Measurements from ENCODE around the gene AQP1.

Gene AQP1

DNA sequence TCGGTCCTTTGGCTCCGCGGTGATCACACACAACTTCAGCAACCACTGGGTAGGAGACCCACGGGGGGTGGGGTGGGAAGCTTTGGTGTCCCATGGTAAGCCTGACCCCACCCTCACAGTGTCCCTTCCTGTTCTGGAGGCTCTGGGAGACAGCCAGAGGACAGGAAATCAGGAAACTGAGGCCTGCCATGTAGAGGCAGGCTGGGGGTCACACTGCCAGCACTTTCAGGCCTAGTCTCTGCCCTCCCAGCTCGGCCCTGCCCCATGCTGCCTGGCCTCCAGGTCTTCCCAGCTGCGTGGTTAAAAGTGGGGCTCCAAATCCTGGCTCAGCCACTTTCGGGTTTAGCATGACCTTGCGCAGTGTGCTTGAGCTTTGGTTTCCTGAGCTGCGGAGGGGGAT is 10.9 kb downstream of the AQP1 start:
- no peak for DNase-seq

DNA sequence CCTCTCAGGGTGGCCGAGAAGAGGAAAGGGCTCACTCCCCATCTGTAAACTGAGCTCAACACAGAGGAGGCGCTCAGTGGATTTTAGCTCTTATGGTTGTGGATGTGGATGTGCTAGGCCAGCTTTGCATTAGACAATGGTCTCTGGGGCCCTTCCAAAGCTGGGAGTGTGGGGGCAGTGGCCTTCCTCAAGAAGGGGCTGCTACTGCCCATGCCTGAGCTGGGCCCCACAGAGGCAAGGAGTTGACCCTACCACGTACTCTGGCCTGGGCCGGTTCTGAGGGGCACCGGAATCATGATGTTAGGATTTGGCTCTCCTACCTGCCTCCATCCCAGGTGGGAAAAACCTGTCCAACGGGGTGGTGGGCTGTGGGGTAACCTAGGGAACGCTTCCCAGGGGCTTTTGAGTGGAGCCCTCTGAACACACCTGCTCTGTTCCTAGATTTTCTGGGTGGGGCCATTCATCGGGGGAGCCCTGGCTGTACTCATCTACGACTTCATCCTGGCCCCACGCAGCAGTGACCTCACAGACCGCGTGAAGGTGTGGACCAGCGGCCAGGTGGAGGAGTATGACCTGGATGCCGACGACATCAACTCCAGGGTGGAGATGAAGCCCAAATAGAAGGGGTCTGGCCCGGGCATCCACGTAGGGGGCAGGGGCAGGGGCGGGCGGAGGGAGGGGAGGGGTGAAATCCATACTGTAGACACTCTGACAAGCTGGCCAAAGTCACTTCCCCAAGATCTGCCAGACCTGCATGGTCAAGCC is 11.5 kb downstream of the AQP1 start:
- DNase-seq = no peak

GRCh38 chr7:30923774-30924413 is 12.2 kb downstream of the AQP1 start:
- no peak for DNase-seq

GRCh38 chr7:30924624-30925023 is 13.0 kb downstream of the AQP1 start:
- DNase-seq = no peak

- DNase-seq = no peak
Measured at GRCh38 chr7:30925117-30925516, 13.5 kb downstream of the AQP1 start.

DNA sequence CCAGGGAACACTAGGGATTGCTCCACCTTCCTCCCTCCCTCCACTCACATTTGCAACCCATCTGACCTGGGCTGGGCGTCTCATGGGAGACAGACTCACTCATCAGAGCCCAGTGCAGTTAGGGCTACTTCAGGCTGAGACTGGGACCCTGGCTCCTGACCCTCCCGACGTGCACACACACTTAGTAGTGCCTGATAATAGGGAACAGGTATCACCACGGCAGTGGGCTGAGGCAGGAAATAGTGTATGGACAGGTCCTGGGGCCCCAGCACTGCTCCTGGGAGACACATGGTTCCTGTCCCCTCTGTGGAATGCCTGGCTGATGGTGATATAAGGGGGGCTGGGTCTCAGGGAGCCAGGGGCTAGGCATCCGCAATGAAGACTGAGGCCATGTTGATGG is 14.3 kb downstream of the AQP1 start:
- DNase-seq = no peak

GRCh38 chr7:30926313-30926712 is 14.7 kb downstream of the AQP1 start:
- DNase-seq = no peak

- DNase-seq = no peak
Measured at GRCh38 chr7:30927040-30927439, 15.4 kb downstream of the AQP1 start.

GRCh38 chr7:30927559-30927958 is 15.9 kb downstream of the AQP1 start:
- no peak for DNase-seq

DNA sequence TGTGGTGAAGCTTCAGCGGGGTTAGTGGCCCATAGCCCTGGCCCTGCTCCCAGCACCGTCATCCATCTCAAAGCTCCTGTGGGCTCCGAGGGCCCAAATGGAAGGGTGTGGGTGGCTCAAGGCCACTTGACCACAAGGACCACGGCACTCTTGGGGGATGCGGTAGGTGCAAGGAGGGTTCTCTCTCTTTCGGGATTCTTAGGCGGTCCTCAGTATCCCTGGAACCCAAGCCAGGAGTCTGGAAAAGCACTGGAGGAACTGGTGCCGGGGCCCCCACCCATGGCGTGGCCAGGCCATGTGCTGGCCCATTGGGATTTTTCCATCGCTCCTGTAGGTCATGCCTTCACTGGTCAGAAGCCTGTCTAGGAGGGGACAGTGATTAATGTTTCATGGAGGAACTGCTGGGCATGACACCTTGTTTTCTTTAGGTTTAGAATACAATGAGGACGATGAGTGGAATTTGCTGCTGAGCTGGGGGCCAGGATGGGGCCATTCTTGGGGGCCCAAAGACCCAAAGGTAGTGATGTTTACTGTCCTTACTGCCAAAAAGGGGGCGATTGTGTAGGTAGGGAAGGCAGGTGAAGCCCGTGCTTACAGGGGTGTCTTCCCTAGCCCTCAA is 16.7 kb downstream of the AQP1 start:
- no peak for DNase-seq

DNA sequence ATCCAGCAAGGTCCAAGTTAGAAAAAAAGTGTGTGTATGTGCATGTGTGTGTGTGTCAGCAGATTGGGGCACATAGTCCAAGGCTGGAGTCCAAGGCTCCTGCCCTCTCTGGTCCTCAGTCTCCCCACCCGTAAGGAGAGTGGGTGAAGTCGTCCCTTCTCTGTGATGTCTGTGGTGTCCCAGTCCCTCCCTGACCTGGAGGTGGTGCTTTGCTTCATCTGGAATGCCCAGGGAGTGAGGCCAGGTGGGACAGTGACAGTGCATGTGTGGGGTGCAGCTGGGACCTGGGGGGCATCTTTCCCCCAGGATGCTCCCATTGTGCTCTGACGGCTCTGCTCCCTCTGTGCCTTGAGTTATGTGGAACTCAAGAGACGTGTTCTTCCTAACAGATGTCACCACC is 18.0 kb downstream of the AQP1 start:
- no peak for DNase-seq

GRCh38 chr7:30930621-30931020 is 19.0 kb downstream of the AQP1 start:
- no peak for DNase-seq

DNA sequence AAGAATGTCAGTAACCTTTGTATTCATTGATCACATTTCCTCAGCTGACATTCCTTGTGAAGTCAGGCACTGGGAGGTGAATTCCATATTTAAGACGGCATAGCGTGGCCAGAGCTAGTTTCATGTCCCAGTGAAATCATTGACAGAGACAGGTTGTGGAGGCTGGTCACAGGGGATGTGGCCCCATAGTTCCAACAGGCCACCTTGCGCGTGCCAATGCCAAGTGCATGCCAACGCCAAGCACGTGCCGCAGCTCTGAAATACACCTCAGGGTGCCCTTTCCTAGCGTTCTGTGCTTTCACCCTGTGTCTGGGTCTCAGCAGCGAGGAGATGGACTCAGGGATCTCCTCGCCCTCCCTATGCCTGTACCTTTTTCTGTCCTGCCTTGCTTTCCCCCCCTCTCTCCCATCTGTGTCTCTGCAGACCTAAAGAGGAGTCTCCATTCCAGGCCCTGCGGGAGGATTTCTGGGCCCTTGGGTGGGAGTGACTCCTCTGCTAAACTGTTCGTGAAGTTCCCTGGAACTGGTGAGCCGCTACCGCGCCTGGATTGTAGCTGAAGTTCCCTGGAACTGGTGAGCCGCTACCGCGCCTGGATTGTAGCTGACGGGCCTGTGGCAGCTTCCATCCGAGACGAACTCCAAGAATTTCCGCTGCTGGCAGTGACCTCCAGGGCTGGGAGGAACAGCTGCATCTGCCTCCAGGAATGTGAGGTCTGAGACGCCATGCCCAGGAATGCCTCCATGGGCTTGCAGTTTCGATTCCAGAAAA is 19.7 kb downstream of the AQP1 start:
- no peak for DNase-seq

DNA sequence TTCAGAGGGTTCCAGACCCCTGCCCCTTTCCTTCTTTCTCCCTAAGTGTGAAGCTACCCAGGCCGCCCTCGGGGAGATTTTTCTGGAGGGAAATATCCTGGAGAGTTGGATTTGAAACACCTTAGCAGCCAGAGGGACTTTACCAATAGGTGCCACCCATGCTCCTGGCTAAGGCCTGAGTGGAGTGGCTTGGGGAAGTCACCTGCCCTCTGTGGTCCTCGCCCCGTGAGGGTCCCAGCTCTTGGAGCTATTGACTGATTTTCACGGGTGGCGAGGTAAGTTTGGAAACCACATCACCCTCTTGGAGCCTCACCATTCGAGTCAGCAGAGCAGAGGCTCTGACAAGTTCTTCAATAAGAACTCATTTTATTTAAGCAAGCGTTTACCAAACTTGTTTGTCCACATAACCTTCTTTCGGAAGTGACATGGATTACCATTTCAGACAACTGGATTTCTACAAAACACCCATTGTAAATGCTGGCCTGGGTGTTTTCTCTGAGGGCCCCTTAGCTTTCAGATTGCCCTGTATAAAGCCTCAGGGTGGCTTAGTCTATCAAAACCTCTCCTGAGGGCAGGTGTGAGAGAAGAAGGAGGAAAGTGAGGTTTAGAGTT is 20.4 kb downstream of the AQP1 start:
- no peak for DNase-seq

DNA sequence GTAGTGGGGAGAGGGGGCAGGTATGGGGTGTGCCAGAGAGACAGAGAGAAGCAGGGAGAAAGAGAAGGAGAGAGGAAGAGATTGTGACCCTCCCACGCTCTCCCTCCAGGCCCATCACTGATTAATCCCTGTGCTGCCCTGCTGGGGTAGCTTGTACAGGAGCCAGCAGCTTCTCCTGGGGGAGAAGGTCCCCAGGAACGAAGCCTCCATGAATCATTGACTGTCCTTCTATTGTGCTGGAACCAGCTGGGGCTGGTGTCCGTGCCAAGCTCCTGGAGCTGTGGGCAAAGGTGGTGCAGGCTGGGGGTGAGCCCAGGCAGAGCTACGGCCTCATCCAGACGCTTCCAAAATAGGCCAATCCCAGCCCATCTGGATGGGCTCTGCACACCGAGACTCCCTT is 20.9 kb downstream of the AQP1 start:
- DNase-seq = no peak

DNA sequence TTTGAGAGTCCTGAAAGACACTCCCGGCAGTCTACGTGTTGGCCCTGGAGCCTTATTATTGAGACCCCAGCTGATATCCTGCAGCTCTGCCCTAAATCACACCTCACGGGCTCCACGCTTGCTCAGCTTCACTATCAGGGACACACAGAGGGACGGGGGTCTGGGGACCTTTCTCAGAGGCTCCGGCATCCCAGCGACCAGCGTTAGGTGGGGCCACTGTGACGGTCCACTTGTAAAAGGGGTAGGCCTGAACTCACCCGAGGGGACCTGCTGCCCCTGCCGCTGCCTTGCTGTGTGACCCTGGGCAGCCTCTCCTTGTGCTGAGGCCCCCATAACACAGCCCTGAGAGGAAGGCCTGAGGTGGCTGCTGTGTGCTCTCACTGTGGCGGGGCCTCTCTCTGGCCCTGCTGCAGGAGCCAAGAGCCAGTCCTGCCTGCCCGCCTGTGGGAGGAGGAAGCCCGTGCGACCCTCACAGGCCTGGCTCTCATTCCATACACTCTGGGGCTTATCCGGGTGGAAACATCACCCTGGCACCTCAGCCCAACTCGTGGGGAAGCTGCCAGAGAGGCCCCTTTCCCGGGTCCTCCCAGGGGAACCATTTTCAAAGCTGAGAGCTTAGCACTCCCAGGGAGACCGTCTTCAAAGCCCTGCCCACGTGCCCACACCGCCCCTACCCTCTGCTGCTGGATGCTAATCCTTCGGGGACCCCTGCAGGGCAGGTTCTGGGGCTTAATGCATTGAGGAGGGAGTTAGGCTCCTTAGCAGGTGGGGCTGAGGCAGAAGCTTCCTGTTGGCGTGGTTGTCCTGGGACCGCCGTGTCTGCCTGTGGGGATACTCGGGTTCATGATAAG is 21.7 kb downstream of the AQP1 start:
- no peak for DNase-seq

DNA sequence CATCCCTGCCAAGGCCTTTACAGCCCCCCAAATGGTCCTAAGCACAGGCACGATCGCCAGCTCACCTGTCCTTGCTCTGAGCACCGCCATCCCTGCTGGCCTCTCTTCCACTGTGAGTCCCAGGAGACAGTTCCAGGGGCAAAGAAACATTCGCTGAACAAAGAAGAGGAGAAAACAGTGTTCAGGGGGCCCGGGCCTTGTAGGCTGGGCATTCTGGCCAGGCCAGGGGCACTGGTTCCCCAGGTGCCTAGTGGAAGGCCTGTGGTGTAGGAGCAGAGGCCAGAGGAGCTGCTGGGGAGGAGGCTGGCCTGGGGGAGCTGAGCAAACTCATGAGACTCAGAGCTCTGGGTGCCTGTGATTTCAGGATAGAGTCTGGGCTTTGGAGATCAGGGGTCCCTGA is 22.6 kb downstream of the AQP1 start:
- DNase-seq = no peak

- no peak for DNase-seq
Measured at GRCh38 chr7:30934732-30935568, 23.3 kb downstream of the AQP1 start.

- DNase-seq = no peak
Measured at GRCh38 chr7:30935569-30935877, 23.9 kb downstream of the AQP1 start.

DNA sequence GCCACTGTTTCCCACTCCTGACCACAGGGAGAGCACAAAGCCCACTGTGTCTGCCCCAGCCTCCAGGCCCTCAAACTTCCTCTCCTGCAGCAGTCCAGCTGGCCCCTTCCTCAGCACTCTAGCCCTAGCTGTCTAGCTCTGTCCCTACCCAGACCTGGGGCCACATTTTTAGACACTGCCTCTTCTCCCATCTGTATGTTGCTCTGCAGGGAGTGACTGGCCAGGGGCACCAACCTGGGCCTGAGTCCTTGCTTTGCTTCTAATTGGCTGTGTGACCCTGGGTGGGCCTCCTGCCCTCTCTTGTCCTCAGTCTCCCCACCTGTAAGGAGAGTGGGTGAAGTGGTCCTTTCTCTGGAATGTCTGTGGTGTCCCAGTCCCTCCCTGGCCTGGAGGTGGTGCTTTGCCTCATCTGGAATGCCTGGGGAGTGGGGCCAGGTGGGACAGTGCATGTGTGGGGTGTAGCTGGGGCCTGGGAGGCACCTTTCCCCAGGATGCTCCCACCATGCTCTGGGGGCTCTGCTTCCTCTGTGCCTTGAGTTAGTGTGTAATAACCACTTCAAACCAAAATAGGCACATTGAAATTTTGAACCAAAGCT is 25.1 kb downstream of the AQP1 start:
- no peak for DNase-seq

GRCh38 chr7:30937416-30937815 is 25.8 kb downstream of the AQP1 start:
- no peak for DNase-seq
